Raji (cell line): ENCODE measurements around the gene KCTD19.

Source experiments
- POLR2A ChIP-seq: IDR thresholded peaks from 2 replicates; pipeline ENCODE4 v1.6.1; 2011; ENCODE audit warnings: low read depth, low read length, control low read depth; ENCODE audit not compliant: insufficient read depth

Gene KCTD19

GRCh38 chr16:67326472-67327309 lies at the start of gene KCTD19, which contains the start of gene LRRC36:
TSS of gene KCTD19 (minus strand) at chr16:67326741. CDS start at chr16:67326707, 34 bp downstream.
TSS of gene LRRC36 (plus strand) at chr16:67326815. CDS start at chr16:67326863, 48 bp downstream.
- TF ChIP-seq POLR2A, result no peak

GRCh38 chr16:67372664-67373063 lies 46.1 kb upstream of the KCTD19 start:
- no peak for TF ChIP-seq POLR2A

- no peak for TF ChIP-seq POLR2A
These were observed 44.1 kb upstream of the KCTD19 start for GRCh38 chr16:67370661-67371060.

- TF ChIP-seq POLR2A, result no peak
These were observed 38.2 kb upstream of the KCTD19 start for GRCh38 chr16:67364600-67365235.

GRCh38 chr16:67361038-67361437 lies 34.5 kb upstream of the KCTD19 start:
- no peak for TF ChIP-seq POLR2A

GRCh38 chr16:67357561-67357960 lies 31.0 kb upstream of the KCTD19 start:
- TF ChIP-seq POLR2A, result no peak

GRCh38 chr16:67356396-67356795 lies 29.9 kb upstream of the KCTD19 start:
- no peak for TF ChIP-seq POLR2A

- no peak for TF ChIP-seq POLR2A
These were observed 23.8 kb upstream of the KCTD19 start for GRCh38 chr16:67350324-67350723.

- TF ChIP-seq POLR2A, result no peak
These were observed 22.6 kb upstream of the KCTD19 start for GRCh38 chr16:67349172-67349571.

GRCh38 chr16:67346341-67346740 lies 19.8 kb upstream of the KCTD19 start:
- TF ChIP-seq POLR2A, result no peak

- no peak for TF ChIP-seq POLR2A
These were observed 18.9 kb upstream of the KCTD19 start for GRCh38 chr16:67345401-67345800.

- TF ChIP-seq POLR2A, result no peak
These were observed 16.1 kb upstream of the KCTD19 start for GRCh38 chr16:67342616-67343015.

- no peak for TF ChIP-seq POLR2A
These were observed 14.7 kb upstream of the KCTD19 start for GRCh38 chr16:67341250-67341649.

- no peak for TF ChIP-seq POLR2A
These were observed 12.9 kb upstream of the KCTD19 start for GRCh38 chr16:67339453-67339852.

GRCh38 chr16:67336648-67337047 lies 10.1 kb upstream of the KCTD19 start:
- TF ChIP-seq POLR2A, result no peak

- no peak for TF ChIP-seq POLR2A
These were observed 9.6 kb upstream of the KCTD19 start for GRCh38 chr16:67336116-67336515.
